HG03571 (cell line): ENCODE results near the gene NMNAT2.
"Not testable (repeated sequence)": the region's sequence is repeated elsewhere in the genome, so short reads cannot be mapped to it uniquely, and the experiment has no call there.

ENCODE experiments used
- ATAC-seq: cut with Tn5 transposase; IDR thresholded peaks from one replicate; pipeline ENCODE4 v1.9.1; 2021; ENCODE audit not compliant: unreplicated experiment

The NMNAT2 gene

GRCh38 chr1:183240853-183241252 is 177.3 kb downstream of the NMNAT2 start:
- not testable (repeated sequence) for ATAC-seq

GRCh38 chr1:183240526-183240825 is 177.7 kb downstream of the NMNAT2 start:
- no peak for ATAC-seq

GRCh38 chr1:183239793-183240525 is 178.2 kb downstream of the NMNAT2 start:
- no peak for ATAC-seq

GRCh38 chr1:183239220-183239742 is 178.9 kb downstream of the NMNAT2 start:
- no peak for ATAC-seq

GRCh38 chr1:183238071-183238470 is 180.1 kb downstream of the NMNAT2 start:
- no peak for ATAC-seq

GRCh38 chr1:183237046-183237445 is 181.1 kb downstream of the NMNAT2 start:
- ATAC-seq, result no peak

GRCh38 chr1:183236158-183236725 is 181.9 kb downstream of the NMNAT2 start:
- ATAC-seq, result no peak

GRCh38 chr1:183235503-183235902 is 182.7 kb downstream of the NMNAT2 start:
- ATAC-seq, result no peak

GRCh38 chr1:183234660-183235476 is 183.3 kb downstream of the NMNAT2 start:
- no peak for ATAC-seq

- no peak for ATAC-seq
Measured at GRCh38 chr1:183233113-183233512, 185.1 kb downstream of the NMNAT2 start.

GRCh38 chr1:183231545-183231944 is 186.6 kb downstream of the NMNAT2 start:
- ATAC-seq, result no peak

GRCh38 chr1:183230413-183230812 is 187.8 kb downstream of the NMNAT2 start:
- no peak for ATAC-seq

GRCh38 chr1:183228347-183229220 is 189.6 kb downstream of the NMNAT2 start:
- no peak for ATAC-seq

GRCh38 chr1:183227422-183228346 is 190.5 kb downstream of the NMNAT2 start:
- ATAC-seq, result peak; percentile 62

GRCh38 chr1:183226963-183227362 is 191.2 kb downstream of the NMNAT2 start:
- no peak for ATAC-seq

GRCh38 chr1:183226361-183226760 is 191.8 kb downstream of the NMNAT2 start:
- no peak for ATAC-seq

- ATAC-seq, result no peak
Measured at GRCh38 chr1:183223467-183223866, 194.7 kb downstream of the NMNAT2 start.

- no peak for ATAC-seq
Measured at GRCh38 chr1:183222909-183223308, 195.3 kb downstream of the NMNAT2 start.

- no peak for ATAC-seq
Measured at GRCh38 chr1:183219616-183220009, 198.6 kb downstream of the NMNAT2 start.
